H1 (cell line): ENCODE measurements around the gene RELT. TPM values are rescaled to one million over a fixed set of nuclear protein-coding genes. Genes with fewer than 3 reads are reported as not detected.

ENCODE experiments used
- POU5F1 ChIP-seq: IDR thresholded peaks from 2 replicates; pipeline ENCODE4 v1.6.1; 2011; ENCODE audit warnings: low read depth, mild to moderate bottlenecking, low read length, moderate library complexity
- SP1 ChIP-seq: IDR thresholded peaks from 2 replicates; pipeline ENCODE4 v1.6.1; 2011; ENCODE audit warnings: low read depth, low read length
- polyA plus RNA-seq, 7 experiments: library from polyadenylated mRNA; depleted of rRNA in 3 of 7; stranded (reverse) in 5 of 7; unstranded in 2 of 7; fragments of >200 nt in 5 of 7; fragments of 200-250 nt in 2 of 7; gene quantifications; 1 replicate in 5 of 7; 2 replicates in 1 of 7; 4 replicates in 1 of 7; pipeline versions ENCODE4 v1.2.1 to v1.2.3, GENCODE V29; 2011 to 2013; ENCODE audit warnings: missing spikeins in 2 of 7, mixed read lengths in 2 of 7
- total RNA-seq: library from RNA; stranded (reverse); fragmentation: NEBNext Ultra II Directional; extraction: Animal tissue kit (Norgen Biotek cat#: 25700); gene quantifications from 2 replicates; pipeline ENCODE4 v1.2.1, GENCODE V29; 2021
- TF ChIP-seq, protein P1 (sequence below): fragments of 300-600 bp; sonication (generic); IDR thresholded peaks from 2 replicates; pipeline ENCODE4 v1.7.1; 2012; ENCODE audit warnings: low read length, moderate library complexity, mild to moderate bottlenecking, inconsistent platforms; ENCODE audit not compliant: insufficient replicate concordance
- TF ChIP-seq, protein P2 (sequence below): IDR thresholded peaks from 2 replicates; pipeline ENCODE4 v1.6.1; 2011; ENCODE audit warnings: low read length, improper control_type of control experiment
- TF ChIP-seq, protein P3 (sequence below): IDR thresholded peaks from 2 replicates; pipeline ENCODE4 v1.6.1; 2012; ENCODE audit warnings: inconsistent platforms

The RELT gene
- total and polyA plus RNA-seq, 2 of the 8 experiments (the other 6 are each of a cell fraction or from before 2014, with no cell fraction given), result 3.4 to 5.7 TPM

DNA sequence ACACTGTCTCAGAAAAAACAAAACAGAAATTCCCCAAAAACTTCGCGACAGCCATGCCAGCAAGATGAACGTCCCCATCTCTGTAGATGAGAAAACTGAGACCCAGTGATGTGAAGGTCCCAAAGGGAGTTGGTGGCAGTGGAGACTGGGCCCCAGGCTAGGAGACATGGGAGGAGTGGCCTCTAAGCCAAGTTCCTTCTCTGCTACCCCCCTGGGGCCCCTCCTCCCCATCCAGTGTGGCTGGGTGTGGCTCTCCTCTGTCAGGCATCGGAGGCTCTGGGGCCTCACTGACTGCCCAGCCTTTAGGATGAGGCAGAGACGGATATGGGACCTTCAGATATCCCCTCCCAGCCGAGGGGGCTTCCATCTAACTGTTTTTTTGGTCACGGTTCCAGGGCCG lies 9.8 kb downstream of the RELT start (continued):
- TF ChIP-seq, protein P1, sequence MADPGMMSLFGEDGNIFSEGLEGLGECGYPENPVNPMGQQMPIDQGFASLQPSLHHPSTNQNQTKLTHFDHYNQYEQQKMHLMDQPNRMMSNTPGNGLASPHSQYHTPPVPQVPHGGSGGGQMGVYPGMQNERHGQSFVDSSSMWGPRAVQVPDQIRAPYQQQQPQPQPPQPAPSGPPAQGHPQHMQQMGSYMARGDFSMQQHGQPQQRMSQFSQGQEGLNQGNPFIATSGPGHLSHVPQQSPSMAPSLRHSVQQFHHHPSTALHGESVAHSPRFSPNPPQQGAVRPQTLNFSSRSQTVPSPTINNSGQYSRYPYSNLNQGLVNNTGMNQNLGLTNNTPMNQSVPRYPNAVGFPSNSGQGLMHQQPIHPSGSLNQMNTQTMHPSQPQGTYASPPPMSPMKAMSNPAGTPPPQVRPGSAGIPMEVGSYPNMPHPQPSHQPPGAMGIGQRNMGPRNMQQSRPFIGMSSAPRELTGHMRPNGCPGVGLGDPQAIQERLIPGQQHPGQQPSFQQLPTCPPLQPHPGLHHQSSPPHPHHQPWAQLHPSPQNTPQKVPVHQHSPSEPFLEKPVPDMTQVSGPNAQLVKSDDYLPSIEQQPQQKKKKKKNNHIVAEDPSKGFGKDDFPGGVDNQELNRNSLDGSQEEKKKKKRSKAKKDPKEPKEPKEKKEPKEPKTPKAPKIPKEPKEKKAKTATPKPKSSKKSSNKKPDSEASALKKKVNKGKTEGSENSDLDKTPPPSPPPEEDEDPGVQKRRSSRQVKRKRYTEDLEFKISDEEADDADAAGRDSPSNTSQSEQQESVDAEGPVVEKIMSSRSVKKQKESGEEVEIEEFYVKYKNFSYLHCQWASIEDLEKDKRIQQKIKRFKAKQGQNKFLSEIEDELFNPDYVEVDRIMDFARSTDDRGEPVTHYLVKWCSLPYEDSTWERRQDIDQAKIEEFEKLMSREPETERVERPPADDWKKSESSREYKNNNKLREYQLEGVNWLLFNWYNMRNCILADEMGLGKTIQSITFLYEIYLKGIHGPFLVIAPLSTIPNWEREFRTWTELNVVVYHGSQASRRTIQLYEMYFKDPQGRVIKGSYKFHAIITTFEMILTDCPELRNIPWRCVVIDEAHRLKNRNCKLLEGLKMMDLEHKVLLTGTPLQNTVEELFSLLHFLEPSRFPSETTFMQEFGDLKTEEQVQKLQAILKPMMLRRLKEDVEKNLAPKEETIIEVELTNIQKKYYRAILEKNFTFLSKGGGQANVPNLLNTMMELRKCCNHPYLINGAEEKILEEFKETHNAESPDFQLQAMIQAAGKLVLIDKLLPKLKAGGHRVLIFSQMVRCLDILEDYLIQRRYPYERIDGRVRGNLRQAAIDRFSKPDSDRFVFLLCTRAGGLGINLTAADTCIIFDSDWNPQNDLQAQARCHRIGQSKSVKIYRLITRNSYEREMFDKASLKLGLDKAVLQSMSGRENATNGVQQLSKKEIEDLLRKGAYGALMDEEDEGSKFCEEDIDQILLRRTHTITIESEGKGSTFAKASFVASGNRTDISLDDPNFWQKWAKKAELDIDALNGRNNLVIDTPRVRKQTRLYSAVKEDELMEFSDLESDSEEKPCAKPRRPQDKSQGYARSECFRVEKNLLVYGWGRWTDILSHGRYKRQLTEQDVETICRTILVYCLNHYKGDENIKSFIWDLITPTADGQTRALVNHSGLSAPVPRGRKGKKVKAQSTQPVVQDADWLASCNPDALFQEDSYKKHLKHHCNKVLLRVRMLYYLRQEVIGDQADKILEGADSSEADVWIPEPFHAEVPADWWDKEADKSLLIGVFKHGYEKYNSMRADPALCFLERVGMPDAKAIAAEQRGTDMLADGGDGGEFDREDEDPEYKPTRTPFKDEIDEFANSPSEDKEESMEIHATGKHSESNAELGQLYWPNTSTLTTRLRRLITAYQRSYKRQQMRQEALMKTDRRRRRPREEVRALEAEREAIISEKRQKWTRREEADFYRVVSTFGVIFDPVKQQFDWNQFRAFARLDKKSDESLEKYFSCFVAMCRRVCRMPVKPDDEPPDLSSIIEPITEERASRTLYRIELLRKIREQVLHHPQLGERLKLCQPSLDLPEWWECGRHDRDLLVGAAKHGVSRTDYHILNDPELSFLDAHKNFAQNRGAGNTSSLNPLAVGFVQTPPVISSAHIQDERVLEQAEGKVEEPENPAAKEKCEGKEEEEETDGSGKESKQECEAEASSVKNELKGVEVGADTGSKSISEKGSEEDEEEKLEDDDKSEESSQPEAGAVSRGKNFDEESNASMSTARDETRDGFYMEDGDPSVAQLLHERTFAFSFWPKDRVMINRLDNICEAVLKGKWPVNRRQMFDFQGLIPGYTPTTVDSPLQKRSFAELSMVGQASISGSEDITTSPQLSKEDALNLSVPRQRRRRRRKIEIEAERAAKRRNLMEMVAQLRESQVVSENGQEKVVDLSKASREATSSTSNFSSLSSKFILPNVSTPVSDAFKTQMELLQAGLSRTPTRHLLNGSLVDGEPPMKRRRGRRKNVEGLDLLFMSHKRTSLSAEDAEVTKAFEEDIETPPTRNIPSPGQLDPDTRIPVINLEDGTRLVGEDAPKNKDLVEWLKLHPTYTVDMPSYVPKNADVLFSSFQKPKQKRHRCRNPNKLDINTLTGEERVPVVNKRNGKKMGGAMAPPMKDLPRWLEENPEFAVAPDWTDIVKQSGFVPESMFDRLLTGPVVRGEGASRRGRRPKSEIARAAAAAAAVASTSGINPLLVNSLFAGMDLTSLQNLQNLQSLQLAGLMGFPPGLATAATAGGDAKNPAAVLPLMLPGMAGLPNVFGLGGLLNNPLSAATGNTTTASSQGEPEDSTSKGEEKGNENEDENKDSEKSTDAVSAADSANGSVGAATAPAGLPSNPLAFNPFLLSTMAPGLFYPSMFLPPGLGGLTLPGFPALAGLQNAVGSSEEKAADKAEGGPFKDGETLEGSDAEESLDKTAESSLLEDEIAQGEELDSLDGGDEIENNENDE, result no peak
- TF ChIP-seq, protein P2, sequence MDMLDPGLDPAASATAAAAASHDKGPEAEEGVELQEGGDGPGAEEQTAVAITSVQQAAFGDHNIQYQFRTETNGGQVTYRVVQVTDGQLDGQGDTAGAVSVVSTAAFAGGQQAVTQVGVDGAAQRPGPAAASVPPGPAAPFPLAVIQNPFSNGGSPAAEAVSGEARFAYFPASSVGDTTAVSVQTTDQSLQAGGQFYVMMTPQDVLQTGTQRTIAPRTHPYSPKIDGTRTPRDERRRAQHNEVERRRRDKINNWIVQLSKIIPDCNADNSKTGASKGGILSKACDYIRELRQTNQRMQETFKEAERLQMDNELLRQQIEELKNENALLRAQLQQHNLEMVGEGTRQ, result no peak
- no peak for TF ChIP-seq SP1
- TF ChIP-seq POU5F1, result no peak
- TF ChIP-seq, protein P3, sequence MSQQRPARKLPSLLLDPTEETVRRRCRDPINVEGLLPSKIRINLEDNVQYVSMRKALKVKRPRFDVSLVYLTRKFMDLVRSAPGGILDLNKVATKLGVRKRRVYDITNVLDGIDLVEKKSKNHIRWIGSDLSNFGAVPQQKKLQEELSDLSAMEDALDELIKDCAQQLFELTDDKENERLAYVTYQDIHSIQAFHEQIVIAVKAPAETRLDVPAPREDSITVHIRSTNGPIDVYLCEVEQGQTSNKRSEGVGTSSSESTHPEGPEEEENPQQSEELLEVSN, result no peak
